ENCODE data around the gene CENPF.

CENPF gene

DNA sequence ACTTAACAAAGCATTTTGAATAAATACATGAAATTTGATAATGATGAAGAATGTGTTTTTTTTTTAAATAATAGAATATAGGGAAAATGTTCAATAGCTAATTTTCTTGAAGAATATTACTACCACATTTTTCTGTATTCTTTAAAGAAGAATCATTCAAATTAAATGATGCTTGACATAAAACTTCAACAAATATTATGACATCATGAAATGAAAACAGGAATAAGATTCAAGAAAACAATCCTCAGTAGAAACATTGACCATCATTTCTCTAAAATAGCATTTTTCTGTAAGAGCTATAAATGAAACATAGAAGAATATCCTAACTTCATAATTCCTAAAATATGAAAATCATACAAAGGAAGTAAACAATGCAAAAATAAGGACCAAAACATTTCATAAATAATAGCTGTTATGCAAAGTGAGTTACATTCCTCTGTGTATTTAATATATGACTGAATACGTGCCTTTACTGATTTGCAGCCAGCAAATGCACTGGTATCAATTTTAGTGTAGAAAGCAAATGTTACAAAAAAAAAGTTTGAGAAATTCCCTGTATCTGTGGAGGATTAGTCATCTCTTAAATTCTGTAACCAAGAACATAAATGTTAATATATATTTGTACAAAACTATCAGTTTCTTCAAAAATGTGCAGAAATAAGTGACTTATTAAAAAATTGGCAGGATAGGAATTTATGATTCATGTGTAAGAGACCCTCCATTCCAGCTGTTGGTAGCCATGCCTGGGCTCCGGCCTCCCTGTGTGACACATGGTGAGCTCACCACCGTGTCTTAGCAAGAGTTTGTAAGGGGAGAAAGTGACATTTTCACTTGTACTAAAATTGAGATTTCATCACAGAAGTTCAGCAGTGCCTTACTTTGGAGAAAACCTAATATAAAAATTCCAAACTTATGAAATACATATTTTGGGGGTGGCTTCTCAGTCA lies 36.6 kb upstream of the CENPF start:
- DNase-seq (ENCODE audit: extremely low spot score): no peak
- CTCF ChIA-PET: interaction anchor here (0.6 to 1.7 kb wide), 3 partner anchors 16 to 235 kb away, joined by 3 to 4 read pairs (median 4); no protein-coding TSS in a partner anchor
- POLR2A ChIA-PET: interaction anchor here (0.7 kb wide), 1 partner anchor 71 kb away, joined by 3 read pairs; no protein-coding TSS in a partner anchor
- TF ChIP-seq FOXK2 (IDR thresholded peaks at IDR 0.05) (no peak), ELF4 (IDR thresholded peaks at IDR 0.05) (no peak), SUZ12 (IDR thresholded peaks at IDR 0.05) (no peak), FOXM1 (IDR thresholded peaks at IDR 0.05; ENCODE audit: borderline replicate concordance) (no peak), L3MBTL2 (conservative IDR thresholded peaks at IDR 0.05) (no peak), ZNF384 (IDR thresholded peaks at IDR 0.05) (no peak), TARDBP (IDR thresholded peaks at IDR 0.05) (no peak), BHLHE40 (IDR thresholded peaks at IDR 0.05; ENCODE audit: borderline replicate concordance) (no peak), SP1 (IDR thresholded peaks at IDR 0.05) (no peak), FOXA1 (IDR thresholded peaks at IDR 0.05) (no peak), HDGF (IDR thresholded peaks at IDR 0.05; ENCODE audit: borderline replicate concordance) (no peak), LEF1 (IDR thresholded peaks at IDR 0.05; ENCODE audit: borderline replicate concordance) (no peak), ARNT (IDR thresholded peaks at IDR 0.05) (no peak), CTBP1 (IDR thresholded peaks at IDR 0.05; ENCODE audit: borderline replicate concordance) (no peak), NFRKB (IDR thresholded peaks at IDR 0.05) (no peak)
- TF ChIP-seq, protein P1, sequence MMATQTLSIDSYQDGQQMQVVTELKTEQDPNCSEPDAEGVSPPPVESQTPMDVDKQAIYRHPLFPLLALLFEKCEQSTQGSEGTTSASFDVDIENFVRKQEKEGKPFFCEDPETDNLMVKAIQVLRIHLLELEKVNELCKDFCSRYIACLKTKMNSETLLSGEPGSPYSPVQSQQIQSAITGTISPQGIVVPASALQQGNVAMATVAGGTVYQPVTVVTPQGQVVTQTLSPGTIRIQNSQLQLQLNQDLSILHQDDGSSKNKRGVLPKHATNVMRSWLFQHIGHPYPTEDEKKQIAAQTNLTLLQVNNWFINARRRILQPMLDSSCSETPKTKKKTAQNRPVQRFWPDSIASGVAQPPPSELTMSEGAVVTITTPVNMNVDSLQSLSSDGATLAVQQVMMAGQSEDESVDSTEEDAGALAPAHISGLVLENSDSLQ (IDR thresholded peaks at IDR 0.05): no peak

DNA sequence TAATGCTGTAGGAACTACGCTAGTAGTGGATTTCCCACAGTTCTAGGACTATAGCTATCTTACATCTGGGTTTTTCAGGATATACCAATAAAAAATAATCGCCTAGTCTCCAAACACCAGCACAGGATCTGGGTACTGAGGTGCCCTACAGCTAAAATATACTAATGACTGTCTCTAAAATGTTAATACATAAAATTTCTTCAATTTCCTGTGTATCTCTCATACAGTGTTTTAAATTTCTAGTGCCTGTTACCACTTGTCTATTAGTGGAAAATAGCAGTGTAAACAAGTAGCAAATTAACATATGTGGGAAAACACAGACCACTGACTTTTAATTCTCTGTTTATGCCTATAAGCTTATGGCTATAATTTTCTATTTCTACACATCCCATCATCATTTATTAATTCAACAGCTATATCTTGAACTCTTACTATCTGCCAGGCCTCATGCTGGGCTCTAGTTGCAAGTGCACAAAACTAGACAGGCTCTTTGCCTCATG lies 35.5 kb upstream of the CENPF start:
- ChIA-PET CTCF (interaction anchor here (1.0 kb wide), 1 partner anchor 236 kb away, joined by 4 read pairs; no protein-coding TSS in a partner anchor), POLR2A (interaction anchor here (1.1 to 1.2 kb wide), 3 partner anchors 11 to 35 kb away, joined by 3 to 5 read pairs (median 3); partner anchors contain the start of genes CENPF and PTPN14)
- TF ChIP-seq NFRKB (IDR thresholded peaks at IDR 0.05) (no peak), BHLHE40 (IDR thresholded peaks at IDR 0.05; ENCODE audit: borderline replicate concordance) (no peak), LEF1 (IDR thresholded peaks at IDR 0.05; ENCODE audit: borderline replicate concordance) (no peak), ELF4 (IDR thresholded peaks at IDR 0.05) (no peak), ZNF384 (IDR thresholded peaks at IDR 0.05) (no peak), SP1 (IDR thresholded peaks at IDR 0.05) (no peak), FOXM1 (IDR thresholded peaks at IDR 0.05; ENCODE audit: borderline replicate concordance) (no peak), L3MBTL2 (conservative IDR thresholded peaks at IDR 0.05) (no peak), FOXA1 (IDR thresholded peaks at IDR 0.05) (no peak), TARDBP (IDR thresholded peaks at IDR 0.05) (no peak), FOXK2 (IDR thresholded peaks at IDR 0.05) (no peak), SUZ12 (IDR thresholded peaks at IDR 0.05) (no peak)
- TF ChIP-seq, protein P1 (IDR thresholded peaks at IDR 0.05): no peak
- no peak for DNase-seq (ENCODE audit: extremely low spot score)

GRCh38 chr1:214568328-214568727 lies 34.7 kb upstream of the CENPF start:
- CTCF ChIA-PET: no interaction called here
- POLR2A ChIA-PET: interaction anchor here (1.1 to 1.2 kb wide), 3 partner anchors 11 to 34 kb away, joined by 3 to 5 read pairs (median 3); partner anchors contain the start of genes CENPF and PTPN14
- TF ChIP-seq SP1 (IDR thresholded peaks at IDR 0.05): no peak
- TF ChIP-seq LEF1 (IDR thresholded peaks at IDR 0.05; ENCODE audit: borderline replicate concordance): no peak
- TF ChIP-seq TARDBP (IDR thresholded peaks at IDR 0.05): no peak
- TF ChIP-seq L3MBTL2 (conservative IDR thresholded peaks at IDR 0.05): no peak
- TF ChIP-seq CTBP1 (IDR thresholded peaks at IDR 0.05; ENCODE audit: borderline replicate concordance): no peak
- no peak for TF ChIP-seq FOXM1 (IDR thresholded peaks at IDR 0.05; ENCODE audit: borderline replicate concordance)
- TF ChIP-seq ZNF384 (IDR thresholded peaks at IDR 0.05): no peak
- no peak for TF ChIP-seq BHLHE40 (IDR thresholded peaks at IDR 0.05; ENCODE audit: borderline replicate concordance)
- TF ChIP-seq, protein P1 (IDR thresholded peaks at IDR 0.05): no peak
- no peak for TF ChIP-seq SUZ12 (IDR thresholded peaks at IDR 0.05)
- no peak for TF ChIP-seq HDGF (IDR thresholded peaks at IDR 0.05; ENCODE audit: borderline replicate concordance)
- TF ChIP-seq FOXA1 (IDR thresholded peaks at IDR 0.05): no peak
- TF ChIP-seq ARNT (IDR thresholded peaks at IDR 0.05): no peak
- no peak for TF ChIP-seq ELF4 (IDR thresholded peaks at IDR 0.05)
- DNase-seq (ENCODE audit: extremely low spot score): no peak

- POLR2A ChIA-PET: no interaction called here
- CTCF ChIA-PET: no interaction called here
- TF ChIP-seq FOXM1 (IDR thresholded peaks at IDR 0.05; ENCODE audit: borderline replicate concordance) (no peak), SP1 (IDR thresholded peaks at IDR 0.05) (no peak), CTBP1 (IDR thresholded peaks at IDR 0.05; ENCODE audit: borderline replicate concordance) (no peak), NFRKB (IDR thresholded peaks at IDR 0.05) (no peak), LEF1 (IDR thresholded peaks at IDR 0.05; ENCODE audit: borderline replicate concordance) (no peak), BHLHE40 (IDR thresholded peaks at IDR 0.05; ENCODE audit: borderline replicate concordance) (no peak), L3MBTL2 (conservative IDR thresholded peaks at IDR 0.05) (no peak), TARDBP (IDR thresholded peaks at IDR 0.05) (no peak), ZNF384 (IDR thresholded peaks at IDR 0.05) (no peak), HDGF (IDR thresholded peaks at IDR 0.05; ENCODE audit: borderline replicate concordance) (no peak)
- TF ChIP-seq, protein P1 (IDR thresholded peaks at IDR 0.05): no peak
- DNase-seq (ENCODE audit: extremely low spot score): no peak
These were observed 33.5 kb upstream of the CENPF start for GRCh38 chr1:214569357-214570004.
